GM12878 (cell line): ENCODE measurements around the gene NPTN.

ENCODE experiments used
- ATF3 ChIP-seq: IDR thresholded peaks from 2 replicates; pipeline ENCODE4 v1.6.1; 2011; ENCODE audit warnings: low read depth, mild to moderate bottlenecking, low read length, moderate library complexity, borderline replicate concordance; ENCODE audit errors: extremely low read depth
- BACH1 ChIP-seq: fragments of 450-650 bp; IDR thresholded peaks from 2 replicates; pipeline ENCODE4 v1.6.1; 2017; ENCODE audit warnings: mild to moderate bottlenecking, borderline replicate concordance
- CHD2 ChIP-seq: IDR thresholded peaks from 2 replicates; pipeline ENCODE4 v1.6.1; 2011; ENCODE audit warnings: low read depth, low read length, improper control_type of control experiment, borderline replicate concordance
- CREM ChIP-seq: IDR thresholded peaks from 2 replicates; pipeline ENCODE4 v1.6.1; 2014; ENCODE audit warnings: antibody characterized with exemption, low read depth
- E2F4 ChIP-seq: IDR thresholded peaks from 2 replicates; pipeline ENCODE4 v1.6.1; 2012; ENCODE audit warnings: low read depth, low read length, improper control_type of control experiment
- MAX ChIP-seq: IDR thresholded peaks from 2 replicates; pipeline ENCODE4 v1.6.1; 2012; ENCODE audit warnings: low read depth, low read length, improper control_type of control experiment
- POLR2A ChIP-seq: IDR thresholded peaks from 2 replicates; pipeline ENCODE4 v1.6.1; 2011; ENCODE audit warnings: low read depth, mild to moderate bottlenecking, low read length
- POLR2AphosphoS5 ChIP-seq: IDR thresholded peaks from 2 replicates; pipeline ENCODE4 v1.6.1; 2011; ENCODE audit warnings: mild to moderate bottlenecking, low read length, inconsistent platforms
- RFX5 ChIP-seq: IDR thresholded peaks from 2 replicates; pipeline ENCODE4 v1.6.1; 2011; ENCODE audit warnings: low read depth, low read length, improper control_type of control experiment
- SKIL ChIP-seq: fragments of 450-650 bp; IDR thresholded peaks from 2 replicates; pipeline ENCODE4 v1.6.1; 2017; ENCODE audit warnings: mild to moderate bottlenecking, low read depth, inconsistent platforms; ENCODE audit not compliant: poor library complexity, severe bottlenecking
- SUPT20H ChIP-seq: IDR thresholded peaks from 2 replicates; pipeline ENCODE4 v1.6.1; 2011; ENCODE audit warnings: low read depth, mild to moderate bottlenecking, low read length, moderate library complexity, borderline replicate concordance; ENCODE audit not compliant: control insufficient read depth
- ZNF274 ChIP-seq: IDR thresholded peaks from one replicate; pipeline ENCODE4 v1.8.0; 2011; ENCODE audit not compliant: insufficient read length, insufficient read depth
- ZNF592 ChIP-seq: fragments of 450-650 bp; IDR thresholded peaks from 2 replicates; pipeline ENCODE4 v1.6.1; 2017; ENCODE audit warnings: mild to moderate bottlenecking, moderate library complexity
- TF ChIP-seq, protein P1 (sequence below), 3 experiments: IDR thresholded peaks in 2 of 3; conservative IDR thresholded peaks in 1 of 3; 2 replicates each; pipeline ENCODE4 v1.5.1; 2011; ENCODE audit warnings: low read depth in 3 of 3, low read length in 3 of 3, mild to moderate bottlenecking in 3 of 3, control low read depth in 2 of 3, moderate library complexity in 2 of 3, inconsistent platforms in 1 of 3, mixed read lengths in 1 of 3; ENCODE audit not compliant: control insufficient read depth in 2 of 3, insufficient read depth in 1 of 3; ENCODE audit errors: extremely low read depth in 1 of 3

DNA sequence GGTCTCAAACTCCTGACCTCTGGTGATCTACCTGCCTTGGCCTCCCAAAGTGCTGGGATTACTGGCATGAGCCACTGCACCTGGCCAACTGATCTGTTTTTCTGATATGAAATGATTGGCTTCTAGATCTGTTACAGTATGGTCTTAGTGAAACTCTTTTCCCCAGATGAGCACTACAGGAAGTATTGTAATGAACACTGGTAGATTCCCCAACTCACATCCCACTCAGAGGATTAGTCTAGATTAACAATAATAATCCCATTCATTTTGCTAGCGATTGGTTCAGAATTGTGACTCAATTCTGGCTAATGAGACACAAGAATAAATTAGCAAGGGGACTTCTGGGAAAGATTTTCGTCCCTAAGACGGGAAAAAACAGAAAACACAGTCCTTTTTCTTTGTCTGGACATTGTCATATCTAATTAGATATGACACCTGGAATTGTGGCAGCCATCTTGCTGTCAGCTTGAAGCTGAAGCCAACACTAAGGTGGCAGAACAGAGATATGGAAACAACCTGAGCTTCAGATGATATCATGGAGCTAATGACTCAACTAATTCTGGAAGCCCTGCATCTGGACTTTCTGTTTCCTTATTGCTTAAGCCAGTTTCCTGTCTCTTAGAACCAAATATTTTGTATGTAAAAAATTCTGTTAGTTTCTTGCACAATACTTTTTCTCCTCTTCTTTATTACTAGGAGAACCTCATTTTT lies 17.4 kb upstream of the NPTN start:
- TF ChIP-seq, protein P1, sequence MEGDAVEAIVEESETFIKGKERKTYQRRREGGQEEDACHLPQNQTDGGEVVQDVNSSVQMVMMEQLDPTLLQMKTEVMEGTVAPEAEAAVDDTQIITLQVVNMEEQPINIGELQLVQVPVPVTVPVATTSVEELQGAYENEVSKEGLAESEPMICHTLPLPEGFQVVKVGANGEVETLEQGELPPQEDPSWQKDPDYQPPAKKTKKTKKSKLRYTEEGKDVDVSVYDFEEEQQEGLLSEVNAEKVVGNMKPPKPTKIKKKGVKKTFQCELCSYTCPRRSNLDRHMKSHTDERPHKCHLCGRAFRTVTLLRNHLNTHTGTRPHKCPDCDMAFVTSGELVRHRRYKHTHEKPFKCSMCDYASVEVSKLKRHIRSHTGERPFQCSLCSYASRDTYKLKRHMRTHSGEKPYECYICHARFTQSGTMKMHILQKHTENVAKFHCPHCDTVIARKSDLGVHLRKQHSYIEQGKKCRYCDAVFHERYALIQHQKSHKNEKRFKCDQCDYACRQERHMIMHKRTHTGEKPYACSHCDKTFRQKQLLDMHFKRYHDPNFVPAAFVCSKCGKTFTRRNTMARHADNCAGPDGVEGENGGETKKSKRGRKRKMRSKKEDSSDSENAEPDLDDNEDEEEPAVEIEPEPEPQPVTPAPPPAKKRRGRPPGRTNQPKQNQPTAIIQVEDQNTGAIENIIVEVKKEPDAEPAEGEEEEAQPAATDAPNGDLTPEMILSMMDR (IDR thresholded peaks at IDR 0.05 in 2 of 3, conservative IDR thresholded peaks at IDR 0.05 in 1 of 3; ENCODE audit: control insufficient read depth in 2 of 3, extremely low read depth in 1 of 3, insufficient read depth in 1 of 3, low read depth in 3 of 3, low read length in 3 of 3), result no peak
- TF ChIP-seq MAX, result no peak
- no peak for TF ChIP-seq CHD2
- TF ChIP-seq RFX5, result no peak
- TF ChIP-seq E2F4, result no peak
- TF ChIP-seq CREM, result no peak
- no peak for TF ChIP-seq ATF3
- TF ChIP-seq ZNF592, result no peak
- no peak for TF ChIP-seq POLR2A
- TF ChIP-seq POLR2AphosphoS5, result no peak
- no peak for TF ChIP-seq SUPT20H
- no peak for TF ChIP-seq SKIL
- no peak for TF ChIP-seq ZNF274
- no peak for TF ChIP-seq BACH1
